HFF-Myc (cell line): Measurements from ENCODE around the gene THAP5.

Source experiments
- DNase-seq: peaks from one replicate; pipeline ENCODE4 v3.0.0-alpha.2; 2011; ENCODE audit warnings: low read depth; ENCODE audit errors: extremely low read depth
- H3K4me3 ChIP-seq: replicated peaks from 2 replicates; pipeline ENCODE4 v1.5.1; 2011; ENCODE audit warnings: low read depth, mild to moderate bottlenecking, control low read depth, low read length
- CTCF ChIP-seq: IDR thresholded peaks from 2 replicates; pipeline ENCODE4 v1.5.1; 2012; ENCODE audit warnings: mild to moderate bottlenecking, low read depth, low read length, control low read depth; ENCODE audit errors: missing control alignments

The THAP5 gene

GRCh38 chr7:108525327-108525984, 44.0 kb downstream of the THAP5 start:
- TF ChIP-seq CTCF: no peak
- no peak for DNase-seq

GRCh38 chr7:108522780-108523179, 46.7 kb downstream of the THAP5 start:
- no peak for TF ChIP-seq CTCF
- no peak for DNase-seq

More at GRCh38 chr7:108525327-108525984, 44.0 kb downstream of the THAP5 start:
- peak overlapping the region; percentile 71 for H3K4me3 ChIP-seq

GRCh38 chr7:108517951-108518350, 51.6 kb downstream of the THAP5 start:
- H3K4me3 ChIP-seq: no peak overlapping the region
- no peak for TF ChIP-seq CTCF
- DNase-seq: no peak

More at GRCh38 chr7:108522780-108523179, 46.7 kb downstream of the THAP5 start:
- H3K4me3 ChIP-seq: no peak overlapping the region

- DNase-seq: no peak
- no peak overlapping the region for H3K4me3 ChIP-seq
- no peak for TF ChIP-seq CTCF
These were observed 53.9 kb downstream of the THAP5 start for GRCh38 chr7:108515630-108516029.

GRCh38 chr7:108515013-108515412, 54.5 kb downstream of the THAP5 start:
- TF ChIP-seq CTCF: no peak
- H3K4me3 ChIP-seq: no peak overlapping the region
- no peak for DNase-seq
